ENCODE data around the gene NBEAL1.
"Not testable (repeated sequence)": the region's sequence is repeated elsewhere in the genome, so short reads cannot be mapped to it uniquely, and the experiment has no call there.

NBEAL1 gene

GRCh38 chr2:203191961-203192360, 177.3 kb downstream of the NBEAL1 start:
- TF ChIP-seq POLR2A (IDR thresholded peaks at IDR 0.05; ENCODE audit: low read length) (no peak), GATA1 (IDR thresholded peaks at IDR 0.05; ENCODE audit: low read depth, low read length) (no peak)
- DNase-seq = no peak

GRCh38 chr2:203195331-203196036, 180.8 kb downstream of the NBEAL1 start:
- TF ChIP-seq GATA1 (IDR thresholded peaks at IDR 0.05; ENCODE audit: low read depth, low read length) = no peak
- no peak for TF ChIP-seq POLR2A (IDR thresholded peaks at IDR 0.05; ENCODE audit: low read length)
- no peak for DNase-seq

- no peak for TF ChIP-seq GATA1 (IDR thresholded peaks at IDR 0.05; ENCODE audit: low read depth, low read length)
- TF ChIP-seq POLR2A (IDR thresholded peaks at IDR 0.05; ENCODE audit: low read length) = no peak
- no peak for DNase-seq
Observed at GRCh38 chr2:203200866-203201265, 186.2 kb downstream of the NBEAL1 start.

- TF ChIP-seq POLR2A (IDR thresholded peaks at IDR 0.05; ENCODE audit: low read length) = no peak
- TF ChIP-seq GATA1 (IDR thresholded peaks at IDR 0.05; ENCODE audit: low read depth, low read length) = no peak
- DNase-seq = no peak
Observed at GRCh38 chr2:203201426-203201825, 186.8 kb downstream of the NBEAL1 start.

- DNase-seq = no peak
- TF ChIP-seq GATA1 (IDR thresholded peaks at IDR 0.05; ENCODE audit: low read depth, low read length) (no peak), POLR2A (IDR thresholded peaks at IDR 0.05; ENCODE audit: low read length) (no peak)
Observed at GRCh38 chr2:203209538-203209937, 194.9 kb downstream of the NBEAL1 start.

GRCh38 chr2:203225423-203226039, 210.9 kb downstream of the NBEAL1 start:
- DNase-seq = peak; percentile 32 to 62

GRCh38 chr2:203229674-203230073, 215.0 kb downstream of the NBEAL1 start:
- not testable (repeated sequence) for DNase-seq

More at GRCh38 chr2:203225423-203226039, 210.9 kb downstream of the NBEAL1 start:
- TF ChIP-seq GATA1 (IDR thresholded peaks at IDR 0.05; ENCODE audit: low read depth, low read length) = no peak
- no peak for TF ChIP-seq POLR2A (IDR thresholded peaks at IDR 0.05; ENCODE audit: low read length)

GRCh38 chr2:203237346-203238238, 222.9 kb downstream of the NBEAL1 start:
- peak; percentile 23 to 29 for DNase-seq

GRCh38 chr2:203238292-203238703, 223.6 kb downstream of the NBEAL1 start:
- TF ChIP-seq POLR2A (IDR thresholded peaks at IDR 0.05; ENCODE audit: low read length) = no peak
- no peak for TF ChIP-seq GATA1 (IDR thresholded peaks at IDR 0.05; ENCODE audit: low read depth, low read length)
- no peak for DNase-seq

More at GRCh38 chr2:203237346-203238238, 222.9 kb downstream of the NBEAL1 start:
- TF ChIP-seq GATA1 (IDR thresholded peaks at IDR 0.05; ENCODE audit: low read depth, low read length) (no peak), POLR2A (IDR thresholded peaks at IDR 0.05; ENCODE audit: low read length) (no peak)

- DNase-seq = peak; percentile 97 to 98
- TF ChIP-seq GATA1 (IDR thresholded peaks at IDR 0.05; ENCODE audit: low read depth, low read length) (no peak), POLR2A (IDR thresholded peaks at IDR 0.05; ENCODE audit: low read length) (peak; percentile 97)
Observed at GRCh38 chr2:203238704-203239526, 224.2 kb downstream of the NBEAL1 start, which contains the start of gene CYP20A1. Gene CYP20A1, plus strand, starts transcription at chr2:203239018. Its CDS starts 45 bp downstream, at chr2:203239063.

GRCh38 chr2:203240491-203240890, 225.8 kb downstream of the NBEAL1 start:
- peak; percentile 11 to 22 for DNase-seq
- TF ChIP-seq GATA1 (IDR thresholded peaks at IDR 0.05; ENCODE audit: low read depth, low read length) (no peak), POLR2A (IDR thresholded peaks at IDR 0.05; ENCODE audit: low read length) (no peak)

- DNase-seq = peak in 1 of 2 experiments; percentile 17
- TF ChIP-seq POLR2A (IDR thresholded peaks at IDR 0.05; ENCODE audit: low read length) (no peak), GATA1 (IDR thresholded peaks at IDR 0.05; ENCODE audit: low read depth, low read length) (no peak)
Observed at GRCh38 chr2:203242518-203242917, 227.8 kb downstream of the NBEAL1 start.

GRCh38 chr2:203246646-203247045, 232.0 kb downstream of the NBEAL1 start:
- TF ChIP-seq POLR2A (IDR thresholded peaks at IDR 0.05; ENCODE audit: low read length) (no peak), GATA1 (IDR thresholded peaks at IDR 0.05; ENCODE audit: low read depth, low read length) (no peak)
- peak in 1 of 2 experiments; percentile 4 for DNase-seq

All from erythroblast (primary cell).